Caco-2 (cell line): ENCODE data around the gene TELO2. TPM values are rescaled to one million over a fixed set of nuclear protein-coding genes. Genes with fewer than 3 reads are reported as not detected.

Experiments used
- BruUV-seq: library from RNA; stranded (reverse); fragments of 400-500 nt; replicated peaks from 2 replicates; lab custom pipeline; 2021; lab: Mats Ljungman, UMichigan
- CTCF ChIA-PET: fragments of 300-600 bp; sonication (Branson Sonifier 250); formaldehyde crosslinking; loops from one replicate; lab custom pipeline; 2022; ENCODE audit warnings: antibody characterized with exemption; lab: Charles Lee
- POLR2A ChIA-PET: fragments of 300-600 bp; sonication (Branson Sonifier 250); formaldehyde crosslinking; loops from one replicate; lab custom pipeline; 2022; ENCODE audit warnings: antibody characterized with exemption; lab: Charles Lee
- DNase-seq, 2 experiments: peaks; one replicate each; pipeline versions ENCODE4 v3.0.0 to v3.0.0-alpha.2; 2020 to 2022
- H3K27me3 ChIP-seq: replicated peaks from 2 replicates; pipeline ENCODE4 v1.6.0; 2011; ENCODE audit warnings: low read length; ENCODE audit not compliant: control insufficient read depth, insufficient read depth
- H3K36me3 ChIP-seq: 2 replicates; pipeline ENCODE4 v1.5.1; 2011; ENCODE audit warnings: low read length; ENCODE audit not compliant: control insufficient read depth, insufficient read depth
- H3K4me1 ChIP-seq: fragments of 250-450 bp; sonication (Bioruptor Pico); 2 replicates; pipeline ENCODE4 v1.5.1; 2020; ENCODE audit warnings: mild to moderate bottlenecking
- H3K4me3 ChIP-seq: 2 replicates; pipeline ENCODE4 v1.5.1; 2011; ENCODE audit warnings: low read depth, mild to moderate bottlenecking, control low read depth, low read length
- H3K9me3 ChIP-seq: fragments of 250-450 bp; sonication (Bioruptor Pico); 2 replicates; pipeline ENCODE4 v1.5.1; 2020; ENCODE audit warnings: mild to moderate bottlenecking, moderate library complexity
- H3K27ac Mint-ChIP-seq: one replicate; pipeline ENCODE4 v1.8.0; 2022; ENCODE audit warnings: mixed read lengths; ENCODE audit not compliant: unreplicated experiment
- H3K27me3 Mint-ChIP-seq: one replicate; pipeline ENCODE4 v1.8.0; 2022; ENCODE audit warnings: mixed read lengths; ENCODE audit not compliant: insufficient read depth, unreplicated experiment
- H3K36me3 Mint-ChIP-seq: one replicate; pipeline ENCODE4 v1.8.0; 2022; ENCODE audit warnings: mild to moderate bottlenecking, mixed read lengths; ENCODE audit not compliant: insufficient read depth, unreplicated experiment
- H3K4me1 Mint-ChIP-seq: one replicate; pipeline ENCODE4 v1.8.0; 2022; ENCODE audit warnings: low read depth, mixed read lengths; ENCODE audit not compliant: unreplicated experiment
- H3K4me3 Mint-ChIP-seq: one replicate; pipeline ENCODE4 v1.8.0; 2022; ENCODE audit warnings: mild to moderate bottlenecking, moderate library complexity, mixed read lengths; ENCODE audit not compliant: unreplicated experiment
- H3K9me3 Mint-ChIP-seq: one replicate; pipeline ENCODE4 v1.8.0; 2022; ENCODE audit warnings: mixed read lengths; ENCODE audit not compliant: unreplicated experiment
- CTCF ChIP-seq, 2 experiments: fragments of 200-600 bp in 1 of 2; IDR thresholded peaks; 1 replicate in 1 of 2; 2 replicates in 1 of 2; pipeline versions ENCODE4 v1.5.1 to v1.8.0; 2011 to 2022; ENCODE audit warnings: antibody characterized with exemption in 1 of 2, control low read depth in 1 of 2, inconsistent platforms in 1 of 2, low read depth in 1 of 2, low read length in 1 of 2, mild to moderate bottlenecking in 1 of 2, moderate library complexity in 1 of 2; ENCODE audit not compliant: insufficient read depth in 1 of 2, severe bottlenecking in 1 of 2, unreplicated experiment in 1 of 2
- intact Hi-C: fragments of 100-400 bp; cut with micrococcal nuclease; formaldehyde crosslinking; loops from one replicate; pipeline ENCODE4 v1.10.0; 2022; ENCODE audit not compliant: unreplicated experiment
- total RNA-seq: library from RNA; stranded (reverse); gene quantifications from 2 replicates; pipeline ENCODE4 v1.2.3, GENCODE V29; 2022

The TELO2 gene
- total RNA-seq, 1 experiment from 2014 or later, result 55.7 TPM

GRCh38 chr16:1554826-1555445 is 61.8 kb downstream of the TELO2 start:
- Mint-ChIP-seq H3K27ac (no peak overlapping the region), H3K36me3 (no peaks in the 10 kb centered on the region), H3K27me3 (no peaks in the 10 kb centered on the region), H3K4me1 (no peaks in the 10 kb centered on the region), H3K4me3 (no peak overlapping the region), H3K9me3 (no peaks in the 10 kb centered on the region)
- Histone ChIP-seq H3K9me3 (no peaks in the 10 kb centered on the region), H3K27me3 (no peaks in the 10 kb centered on the region), H3K4me3 (no peak overlapping the region), H3K4me1 (no peaks in the 10 kb centered on the region), H3K36me3 (no peaks in the 10 kb centered on the region)
- POLR2A ChIA-PET, result no interaction called here
- CTCF ChIA-PET, result no interaction called here
- no peak for TF ChIP-seq CTCF (IDR thresholded peaks at IDR 0.05; ENCODE audit: insufficient read depth in 1 of 2, low read depth in 1 of 2, low read length in 1 of 2, severe bottlenecking in 1 of 2, unreplicated experiment in 1 of 2)
- no peak for DNase-seq
- intact Hi-C loops, result no loop called here
- no TSS peak for BruUV-seq

GRCh38 chr16:1556254-1556653 is 63.1 kb downstream of the TELO2 start:
- DNase-seq, result no peak
- H3K4me1 ChIP-seq, result no peaks in the 10 kb centered on the region
- Mint-ChIP-seq H3K4me1 (no peaks in the 10 kb centered on the region), H3K27ac (no peak overlapping the region), H3K9me3 (no peaks in the 10 kb centered on the region), H3K27me3 (no peaks in the 10 kb centered on the region), H3K4me3 (no peak overlapping the region), H3K36me3 (no peaks in the 10 kb centered on the region)
- H3K36me3 ChIP-seq, result no peaks in the 10 kb centered on the region
- ChIA-PET CTCF (no interaction called here), POLR2A (no interaction called here)
- intact Hi-C loops, result no loop called here
- H3K27me3 ChIP-seq, result no peaks in the 10 kb centered on the region
- no TSS peak for BruUV-seq
- no peak overlapping the region for H3K4me3 ChIP-seq
- no peaks in the 10 kb centered on the region for H3K9me3 ChIP-seq
- no peak for TF ChIP-seq CTCF (IDR thresholded peaks at IDR 0.05; ENCODE audit: insufficient read depth in 1 of 2, low read depth in 1 of 2, low read length in 1 of 2, severe bottlenecking in 1 of 2, unreplicated experiment in 1 of 2)

- TF ChIP-seq CTCF (IDR thresholded peaks at IDR 0.05; ENCODE audit: insufficient read depth in 1 of 2, low read depth in 1 of 2, low read length in 1 of 2, severe bottlenecking in 1 of 2, unreplicated experiment in 1 of 2), result no peak
- Mint-ChIP-seq H3K36me3 (no peaks in the 10 kb centered on the region), H3K4me1 (no peaks in the 10 kb centered on the region), H3K4me3 (no peak overlapping the region), H3K27me3 (no peaks in the 10 kb centered on the region), H3K27ac (no peak overlapping the region), H3K9me3 (no peaks in the 10 kb centered on the region)
- no peaks in the 10 kb centered on the region for H3K9me3 ChIP-seq
- no TSS peak for BruUV-seq
- ChIA-PET POLR2A (no interaction called here), CTCF (no interaction called here)
- no peak for DNase-seq
- H3K27me3 ChIP-seq, result no peaks in the 10 kb centered on the region
- intact Hi-C loops, result no loop called here
- H3K36me3 ChIP-seq, result no peaks in the 10 kb centered on the region
- no peaks in the 10 kb centered on the region for H3K4me1 ChIP-seq
- no peak overlapping the region for H3K4me3 ChIP-seq
These were observed 63.9 kb downstream of the TELO2 start for GRCh38 chr16:1557074-1557473.
